HG03039 (cell line): ENCODE data around the gene TOM1L2.
"Not testable (repeated sequence)": the region's sequence is repeated elsewhere in the genome, so short reads cannot be mapped to it uniquely, and the experiment has no call there.

Experiments
- ATAC-seq: cut with Tn5 transposase; IDR thresholded peaks from one replicate; pipeline ENCODE4 v1.9.1; 2021; ENCODE audit warnings: mild to moderate bottlenecking, moderate library complexity; ENCODE audit not compliant: unreplicated experiment

TOM1L2 gene

DNA sequence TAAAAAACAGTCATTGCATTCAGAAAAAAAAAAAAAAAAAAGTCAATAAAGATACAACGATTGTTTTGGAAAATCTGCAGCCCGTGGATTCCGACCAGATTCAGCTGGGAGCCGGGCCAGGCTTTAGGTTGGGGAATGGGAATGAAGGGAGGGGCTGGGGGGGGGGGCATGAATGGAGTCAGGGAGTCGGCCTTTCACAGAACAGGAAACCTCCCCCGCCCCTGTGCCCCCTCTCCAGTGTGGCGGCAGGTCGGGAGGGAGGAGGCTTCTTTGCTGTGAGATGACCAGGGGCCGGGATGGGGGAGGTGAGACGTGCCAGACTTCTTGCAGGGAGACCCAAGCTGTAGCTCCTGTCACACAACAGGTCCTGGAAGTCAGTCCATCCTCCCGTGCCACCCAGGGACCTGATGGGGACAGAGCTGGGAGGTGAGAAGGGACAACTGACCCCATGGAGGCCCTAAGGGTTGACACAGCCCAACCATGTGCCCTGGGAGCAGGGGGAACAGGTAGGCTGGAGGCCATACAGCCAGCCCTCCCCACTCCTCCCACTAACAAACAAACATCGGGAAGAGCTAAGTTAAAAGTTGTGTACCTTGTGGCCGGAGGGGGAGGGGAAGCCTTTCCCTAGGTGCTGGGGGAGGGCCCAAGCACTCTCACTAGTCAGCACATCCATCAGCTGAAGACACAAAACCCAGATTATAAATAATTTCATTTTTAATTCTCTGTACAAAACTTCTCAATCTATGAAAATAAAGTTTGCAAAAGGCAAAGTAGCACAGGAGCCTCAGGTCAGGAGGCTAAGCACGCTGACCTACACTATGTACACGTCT is 160.6 kb downstream of the TOM1L2 start:
- no peak for ATAC-seq

DNA sequence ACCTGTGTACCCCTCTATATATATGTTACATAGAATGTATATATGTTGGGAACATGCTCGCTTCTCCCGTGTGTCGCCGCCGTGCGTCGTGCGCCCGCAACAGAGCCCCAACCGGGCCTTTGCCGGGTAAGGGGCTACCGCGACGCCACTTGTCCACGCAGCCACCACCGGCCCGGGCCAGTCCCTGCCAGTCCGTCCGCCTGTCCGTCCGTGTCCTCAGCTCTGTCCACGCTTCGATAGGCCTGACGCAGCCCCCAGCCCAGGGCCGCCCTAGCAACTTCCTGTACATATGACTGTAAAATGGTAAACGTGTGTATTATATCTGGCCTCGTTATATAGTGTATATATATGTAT is 161.3 kb downstream of the TOM1L2 start:
- no peak for ATAC-seq

- no peak for ATAC-seq
Observed at GRCh38 chr17:17810084-17810894, 161.9 kb downstream of the TOM1L2 start.

GRCh38 chr17:17809531-17810083 is 162.6 kb downstream of the TOM1L2 start:
- no peak for ATAC-seq

GRCh38 chr17:17808706-17809432 is 163.3 kb downstream of the TOM1L2 start:
- peak; percentile 44 for ATAC-seq

GRCh38 chr17:17808200-17808599 is 164.0 kb downstream of the TOM1L2 start:
- not testable (repeated sequence) for ATAC-seq

- no peak for ATAC-seq
Observed at GRCh38 chr17:17807440-17807839, 164.8 kb downstream of the TOM1L2 start.

DNA sequence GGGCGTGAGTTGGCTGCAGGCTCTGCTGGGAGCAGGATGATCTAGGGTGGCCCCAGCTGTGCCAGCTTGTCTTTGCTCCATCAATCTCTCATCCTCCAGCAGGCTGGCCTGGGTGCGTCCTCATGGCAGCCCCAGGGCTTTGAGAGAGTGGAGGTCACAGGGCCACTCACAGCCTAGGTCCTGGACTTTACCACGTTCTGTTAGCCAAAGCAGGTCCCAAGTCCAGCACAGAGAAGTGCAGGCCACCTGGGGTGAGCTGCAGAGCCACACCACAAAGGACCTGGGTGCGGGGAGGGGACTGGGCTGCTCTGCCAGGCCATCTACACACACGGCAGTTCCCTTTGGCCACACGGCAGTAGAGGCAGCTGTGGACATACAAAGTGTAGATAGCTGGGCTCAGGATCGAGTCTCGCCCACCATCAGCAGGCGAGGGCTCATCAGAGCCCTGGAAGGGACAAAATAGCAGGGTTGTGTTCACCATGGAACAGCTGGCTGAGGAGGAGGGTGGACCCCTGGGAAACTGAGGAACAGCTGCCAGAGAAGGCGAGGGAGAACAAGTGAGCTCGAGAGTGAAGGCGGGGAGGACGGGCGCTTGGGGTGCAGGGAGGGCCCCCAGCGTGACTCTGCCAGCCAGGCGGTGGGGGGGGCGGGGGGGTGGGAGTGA is 165.5 kb downstream of the TOM1L2 start:
- ATAC-seq = no peak

DNA sequence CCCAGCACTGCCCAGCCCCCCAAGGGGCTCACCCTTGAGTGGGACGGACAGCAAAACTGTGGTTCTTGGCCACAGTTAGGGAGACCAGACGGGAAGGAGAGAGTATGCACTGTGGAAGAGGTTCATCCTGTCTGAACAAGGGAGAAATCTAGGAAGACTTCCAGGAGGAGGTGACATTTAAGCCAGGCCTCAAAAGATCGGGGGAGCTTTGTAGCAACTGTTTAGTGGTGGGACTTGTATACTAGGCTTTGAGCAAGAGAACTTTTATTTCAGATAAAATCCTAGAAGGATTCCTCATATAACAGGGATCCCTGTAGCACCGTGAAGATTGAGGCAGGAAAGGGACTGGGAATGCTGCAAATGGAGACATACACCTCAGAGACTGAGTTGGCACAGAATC is 166.2 kb downstream of the TOM1L2 start:
- no peak for ATAC-seq

DNA sequence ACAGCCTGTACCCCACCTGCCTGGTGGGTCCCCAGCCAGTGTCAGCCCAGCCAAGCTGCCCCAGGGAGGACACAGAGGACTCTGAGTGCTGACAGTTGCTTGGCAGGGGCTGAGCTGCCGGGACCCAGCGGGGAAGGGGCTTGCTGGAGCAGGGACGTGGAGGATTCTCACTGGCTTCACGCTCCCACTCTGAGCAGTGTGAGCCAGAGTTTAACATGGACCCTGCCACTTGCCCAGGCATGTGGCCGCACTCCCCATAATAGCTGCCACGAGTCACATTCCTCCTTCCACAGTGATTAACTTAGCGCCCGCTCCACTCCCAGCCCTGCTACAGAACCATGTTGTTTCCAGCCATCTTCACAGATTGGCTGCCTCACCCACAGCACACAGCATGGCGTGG is 166.6 kb downstream of the TOM1L2 start:
- ATAC-seq = no peak

DNA sequence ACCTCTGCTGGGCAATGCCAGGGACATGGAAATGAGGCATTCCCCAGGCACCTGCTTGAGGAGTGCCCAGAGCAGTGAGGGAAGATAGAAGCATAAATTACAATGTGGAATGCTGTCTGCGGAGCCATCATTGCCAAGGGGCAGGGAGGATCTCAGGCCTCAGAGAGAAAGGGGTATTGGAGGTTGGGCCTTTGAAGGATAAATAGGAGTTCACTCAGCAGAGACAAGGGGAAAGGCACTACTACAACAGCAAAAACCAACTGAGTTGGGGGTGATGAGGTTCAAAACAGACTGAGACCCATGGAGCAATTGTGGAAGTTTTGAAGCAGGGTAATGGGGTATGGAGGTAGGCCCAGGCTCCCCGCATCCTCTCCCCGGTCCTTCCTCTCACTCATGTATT is 168.2 kb downstream of the TOM1L2 start:
- no peak for ATAC-seq

DNA sequence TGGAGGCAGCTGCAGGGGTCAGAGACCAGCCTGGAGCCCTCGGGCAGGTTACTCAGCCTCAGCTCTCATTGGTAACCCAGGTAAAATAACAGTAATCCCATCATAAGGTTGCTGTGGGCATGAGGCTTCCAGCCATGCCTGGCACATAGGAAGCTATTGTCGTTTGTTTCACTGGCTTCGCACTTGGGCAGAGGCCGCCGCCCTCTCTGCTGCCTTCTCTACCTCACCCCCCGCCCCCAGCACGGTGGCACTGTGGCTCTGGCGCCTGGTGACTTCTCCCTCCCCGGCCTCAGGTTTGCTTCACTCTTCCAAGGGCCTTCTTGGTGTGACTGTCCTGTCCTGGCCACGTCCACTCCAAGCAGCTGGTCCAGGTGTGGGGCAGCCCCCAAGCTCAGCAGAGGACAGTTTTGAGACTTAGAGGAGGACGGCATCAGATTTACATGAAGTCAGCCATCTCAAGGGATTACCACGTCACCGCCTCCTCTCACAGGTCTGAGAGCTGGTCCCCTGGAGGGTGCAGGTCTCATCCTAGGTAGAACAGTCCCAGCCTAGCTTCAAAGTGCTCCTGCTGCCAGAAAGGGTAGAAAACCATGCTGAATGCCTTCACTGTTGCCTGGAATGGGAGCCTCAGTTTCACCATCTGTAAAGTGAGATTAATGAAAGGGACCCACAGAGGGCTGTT is 170.3 kb downstream of the TOM1L2 start:
- no peak for ATAC-seq

DNA sequence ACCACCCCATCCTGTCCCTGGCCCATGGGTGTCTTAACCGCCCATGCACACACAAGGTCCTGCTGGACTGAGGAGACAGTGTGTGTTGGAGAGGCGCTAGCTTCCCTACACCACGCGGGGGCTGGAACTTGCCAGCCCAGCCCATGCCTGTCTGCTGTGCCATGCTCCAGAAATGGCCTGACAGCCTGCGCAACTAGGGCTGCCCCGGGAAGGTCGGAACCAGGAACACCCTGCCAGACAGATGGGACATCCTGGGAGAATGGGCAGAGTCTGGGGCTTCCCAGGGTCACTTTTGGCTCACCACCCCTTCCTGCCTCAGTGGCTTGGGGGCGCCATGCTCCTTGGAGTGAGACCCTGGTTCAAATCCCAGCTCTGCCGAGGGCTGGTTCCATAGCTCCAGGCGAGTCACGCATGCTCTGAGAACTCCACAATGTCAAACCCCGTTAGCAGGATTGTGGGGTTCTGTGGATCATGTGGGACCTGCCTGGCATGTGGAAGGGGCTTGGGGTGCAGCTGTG is 171.6 kb downstream of the TOM1L2 start:
- no peak for ATAC-seq

- no peak for ATAC-seq
Observed at GRCh38 chr17:17798573-17799255, 173.5 kb downstream of the TOM1L2 start.

DNA sequence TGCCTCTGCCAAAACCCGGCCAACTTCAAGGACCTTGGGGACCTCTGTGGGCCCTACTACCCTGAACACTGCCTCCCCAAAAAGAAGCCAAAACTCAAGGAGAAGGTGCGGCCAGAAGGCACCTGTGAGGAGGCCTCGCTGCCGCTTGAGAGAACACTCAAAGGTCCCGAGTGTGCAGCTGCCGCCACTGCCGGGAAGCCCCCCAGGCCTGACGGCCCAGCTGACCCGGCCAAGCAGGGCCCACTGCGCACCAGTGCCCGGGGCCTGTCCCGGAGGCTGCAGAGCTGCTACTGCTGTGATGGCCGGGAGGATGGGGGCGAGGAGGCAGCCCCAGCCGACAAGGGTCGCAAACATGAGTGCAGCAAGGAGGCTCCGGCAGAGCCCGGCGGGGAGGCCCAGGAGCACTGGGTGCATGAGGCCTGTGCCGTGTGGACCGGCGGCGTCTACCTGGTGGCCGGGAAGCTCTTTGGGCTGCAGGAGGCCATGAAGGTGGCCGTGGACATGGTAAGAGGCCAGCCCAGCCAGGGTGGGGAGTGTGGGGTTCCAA is 174.1 kb downstream of the TOM1L2 start:
- ATAC-seq = no peak

GRCh38 chr17:17797119-17797809 is 174.9 kb downstream of the TOM1L2 start:
- no peak for ATAC-seq

- no peak for ATAC-seq
Observed at GRCh38 chr17:17796787-17797061, 175.5 kb downstream of the TOM1L2 start.

GRCh38 chr17:17795946-17796786 is 176.0 kb downstream of the TOM1L2 start:
- ATAC-seq = no peak
